Liver (tissue), 9 donors: ENCODE data around the gene LTBP4. TPM values are rescaled to one million over a fixed set of nuclear protein-coding genes. Genes with fewer than 3 reads are reported as not detected.

Experiments used
- DNase-seq: peaks from one replicate; pipeline ENCODE4 v3.0.0-alpha.2; 2017; ENCODE audit warnings: low spot score
- H3K27ac ChIP-seq, 2 donors: one replicate each; pipeline ENCODE4 v1.7.0; 2013; ENCODE audit warnings: inconsistent platforms in 2 of 2, low read length in 2 of 2, control low read depth in 1 of 2, low read depth in 1 of 2, mild to moderate bottlenecking in 1 of 2
- H3K27me3 ChIP-seq, 4 donors: one replicate each; pipeline versions ENCODE4 v1.6.1 to v1.7.0; 2013; ENCODE audit warnings: low read length in 3 of 4, inconsistent platforms in 1 of 4, mild to moderate bottlenecking in 1 of 4, moderate library complexity in 1 of 4; ENCODE audit not compliant: control insufficient read depth in 4 of 4, insufficient read depth in 4 of 4
- H3K36me3 ChIP-seq, 4 donors: one replicate each; pipeline versions ENCODE4 v1.6.1 to v1.7.0; 2013; ENCODE audit warnings: low read length in 3 of 4, mild to moderate bottlenecking in 3 of 4, low read depth in 1 of 4, moderate library complexity in 1 of 4; ENCODE audit not compliant: control insufficient read depth in 4 of 4, insufficient read depth in 3 of 4
- H3K4me1 ChIP-seq, 4 donors: one replicate each; pipeline versions ENCODE4 v1.6.1 to v1.7.0; 2013; ENCODE audit warnings: low read length in 3 of 4, mild to moderate bottlenecking in 3 of 4, moderate library complexity in 1 of 4; ENCODE audit not compliant: control insufficient read depth in 4 of 4, insufficient read depth in 4 of 4
- H3K4me3 ChIP-seq, 3 donors: one replicate each; pipeline versions ENCODE4 v1.6.1 to v1.7.0; 2013; ENCODE audit warnings: low read length in 3 of 3, control low read depth in 1 of 3, low read depth in 1 of 3, mild to moderate bottlenecking in 1 of 3
- H3K9ac ChIP-seq, 2 donors: one replicate each; pipeline ENCODE4 v1.7.0; 2013; ENCODE audit warnings: low read length in 2 of 2, mild to moderate bottlenecking in 2 of 2, moderate library complexity in 2 of 2, control low read depth in 1 of 2, low read depth in 1 of 2
- H3K9me3 ChIP-seq, 4 donors: one replicate each; pipeline versions ENCODE4 v1.6.1 to v1.7.0; 2013; ENCODE audit warnings: low read length in 3 of 4; ENCODE audit not compliant: control insufficient read depth in 4 of 4
- CTCF ChIP-seq: fragments of 150-350 bp; IDR thresholded peaks from 2 replicates; pipeline ENCODE4 v1.5.1; 2017; ENCODE audit warnings: improper control_type of control experiment, low read depth, low read length; ENCODE audit not compliant: missing input control
- FOXA1 ChIP-seq: IDR thresholded peaks from 2 replicates; pipeline ENCODE4 v1.6.1; 2016; ENCODE audit warnings: antibody characterized with exemption
- HNF4A ChIP-seq, 2 donors: conservative IDR thresholded peaks; 2 replicates each; pipeline ENCODE4 v1.6.1; 2016; ENCODE audit warnings: antibody characterized with exemption in 2 of 2, mild to moderate bottlenecking in 2 of 2
- NR2F2 ChIP-seq: IDR thresholded peaks from 2 replicates; pipeline ENCODE4 v1.6.1; 2016; ENCODE audit warnings: antibody characterized with exemption
- RAD21 ChIP-seq, 2 donors: IDR thresholded peaks; 2 replicates each; pipeline ENCODE4 v1.6.1; 2016; ENCODE audit warnings: antibody characterized with exemption in 2 of 2, mild to moderate bottlenecking in 2 of 2
- RXRA ChIP-seq, 2 donors: IDR thresholded peaks; 2 replicates each; pipeline ENCODE4 v1.6.1; 2017 to 2018; ENCODE audit warnings: antibody characterized with exemption in 2 of 2, mild to moderate bottlenecking in 1 of 2
- SP1 ChIP-seq: IDR thresholded peaks from 2 replicates; pipeline ENCODE4 v1.6.1; 2018; ENCODE audit warnings: antibody characterized with exemption, mild to moderate bottlenecking
- TAF1 ChIP-seq: conservative IDR thresholded peaks from 2 replicates; pipeline ENCODE4 v1.6.1; 2016; ENCODE audit warnings: antibody characterized with exemption, mild to moderate bottlenecking
- YY1 ChIP-seq: IDR thresholded peaks from 2 replicates; pipeline ENCODE4 v1.6.1; 2016; ENCODE audit warnings: antibody characterized with exemption, mild to moderate bottlenecking
- WGBS: extraction: QIAGEN DNeasy Blood & Tissue Kit; methylation state at CpG from one replicate; pipeline ENCODE4 v1.1.7; 2013; 5-methylcytosine and 5-hydroxymethylcytosine counted together
- polyA plus RNA-seq, 2 donors: library from polyadenylated mRNA; stranded (reverse) in 1 of 2; unstranded in 1 of 2; fragments of 200-250 nt in 1 of 2; fragments of >200 nt in 1 of 2; fragmentation: Nextera tagmentation in 1 of 2; extraction: Ambion mirVana in 1 of 2; gene quantifications; one replicate each; pipeline versions ENCODE4 v1.2.1 to v1.2.3, GENCODE V29; 2013 to 2015
- total RNA-seq, 2 donors: library from RNA; depleted of rRNA; stranded (reverse); fragments of >200 nt; gene quantifications; one replicate each; pipeline ENCODE4 v1.2.3, GENCODE V29; 2014
- TF ChIP-seq, protein P1 (sequence below): IDR thresholded peaks from 2 replicates; pipeline ENCODE4 v1.6.1; 2016; ENCODE audit warnings: antibody characterized with exemption
- TF ChIP-seq, protein P2 (sequence below): IDR thresholded peaks from 2 replicates; pipeline ENCODE4 v1.6.1; 2016; ENCODE audit warnings: antibody characterized with exemption
- TF ChIP-seq, protein P3 (sequence below): IDR thresholded peaks from 2 replicates; pipeline ENCODE4 v1.6.1; 2016; ENCODE audit warnings: antibody characterized with exemption
- TF ChIP-seq, protein P4 (sequence below): IDR thresholded peaks from 2 replicates; pipeline ENCODE4 v1.6.1; 2016; ENCODE audit warnings: antibody characterized with exemption, mild to moderate bottlenecking
- donor health status: healthy.
- donor health status: healthy.
- donor health status: healthy.
- donor health status: healthy.
- donor health status: healthy.

The LTBP4 gene
- total and polyA plus RNA-seq, 4 donors, result 9.6 to 28.7 (median 17.8) TPM

DNA sequence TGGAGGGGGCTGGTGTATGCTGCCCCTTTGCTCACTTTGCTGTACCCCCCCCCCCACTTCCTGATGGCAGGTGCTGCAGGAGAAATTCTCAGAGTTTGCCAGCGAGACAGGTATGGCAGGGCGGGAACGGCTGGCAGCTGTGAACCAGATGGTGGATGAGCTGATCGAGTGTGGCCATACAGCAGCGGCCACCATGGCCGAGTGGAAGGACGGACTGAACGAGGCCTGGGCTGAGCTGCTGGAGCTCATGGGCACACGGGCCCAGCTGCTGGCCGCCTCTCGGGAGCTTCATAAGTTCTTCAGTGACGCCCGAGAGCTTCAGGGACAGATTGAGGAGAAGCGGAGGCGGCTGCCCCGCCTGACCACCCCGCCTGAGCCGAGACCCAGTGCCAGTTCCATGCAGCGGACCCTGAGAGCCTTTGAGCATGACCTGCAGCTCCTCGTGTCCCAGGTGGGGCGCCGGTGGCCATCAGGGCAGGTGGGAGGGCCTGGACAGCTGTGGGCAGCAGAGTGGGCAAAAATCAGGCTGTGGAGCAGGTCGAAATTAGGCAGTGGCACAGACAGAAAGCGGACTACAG is 44.1 kb upstream of the LTBP4 start (continued):
- no peak for TF ChIP-seq CTCF
- TF ChIP-seq FOXA1, result no peak

GRCh38 chr19:40559394-40559793 is 41.8 kb upstream of the LTBP4 start:
- H3K4me3 ChIP-seq, result no peak overlapping the region
- H3K4me1 ChIP-seq, result no peaks in the 10 kb centered on the region
- no peak for DNase-seq
- no peaks in the 10 kb centered on the region for H3K9me3 ChIP-seq
- no peak for TF ChIP-seq RXRA (IDR thresholded peaks at IDR 0.05)
- TF ChIP-seq, protein P1, sequence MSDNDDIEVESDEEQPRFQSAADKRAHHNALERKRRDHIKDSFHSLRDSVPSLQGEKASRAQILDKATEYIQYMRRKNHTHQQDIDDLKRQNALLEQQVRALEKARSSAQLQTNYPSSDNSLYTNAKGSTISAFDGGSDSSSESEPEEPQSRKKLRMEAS, result no peak
- TF ChIP-seq TAF1, result no peak
- TF ChIP-seq SP1, result no peak
- no peak for TF ChIP-seq YY1
- no peak for TF ChIP-seq FOXA1
- no peak for TF ChIP-seq NR2F2
- TF ChIP-seq, protein P2, sequence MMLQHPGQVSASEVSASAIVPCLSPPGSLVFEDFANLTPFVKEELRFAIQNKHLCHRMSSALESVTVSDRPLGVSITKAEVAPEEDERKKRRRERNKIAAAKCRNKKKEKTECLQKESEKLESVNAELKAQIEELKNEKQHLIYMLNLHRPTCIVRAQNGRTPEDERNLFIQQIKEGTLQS, result no peak
- TF ChIP-seq RAD21 (IDR thresholded peaks at IDR 0.05), result no peak
- TF ChIP-seq, protein P3, sequence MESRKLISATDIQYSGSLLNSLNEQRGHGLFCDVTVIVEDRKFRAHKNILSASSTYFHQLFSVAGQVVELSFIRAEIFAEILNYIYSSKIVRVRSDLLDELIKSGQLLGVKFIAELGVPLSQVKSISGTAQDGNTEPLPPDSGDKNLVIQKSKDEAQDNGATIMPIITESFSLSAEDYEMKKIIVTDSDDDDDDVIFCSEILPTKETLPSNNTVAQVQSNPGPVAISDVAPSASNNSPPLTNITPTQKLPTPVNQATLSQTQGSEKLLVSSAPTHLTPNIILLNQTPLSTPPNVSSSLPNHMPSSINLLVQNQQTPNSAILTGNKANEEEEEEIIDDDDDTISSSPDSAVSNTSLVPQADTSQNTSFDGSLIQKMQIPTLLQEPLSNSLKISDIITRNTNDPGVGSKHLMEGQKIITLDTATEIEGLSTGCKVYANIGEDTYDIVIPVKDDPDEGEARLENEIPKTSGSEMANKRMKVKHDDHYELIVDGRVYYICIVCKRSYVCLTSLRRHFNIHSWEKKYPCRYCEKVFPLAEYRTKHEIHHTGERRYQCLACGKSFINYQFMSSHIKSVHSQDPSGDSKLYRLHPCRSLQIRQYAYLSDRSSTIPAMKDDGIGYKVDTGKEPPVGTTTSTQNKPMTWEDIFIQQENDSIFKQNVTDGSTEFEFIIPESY, result no peak
- TF ChIP-seq, protein P4, sequence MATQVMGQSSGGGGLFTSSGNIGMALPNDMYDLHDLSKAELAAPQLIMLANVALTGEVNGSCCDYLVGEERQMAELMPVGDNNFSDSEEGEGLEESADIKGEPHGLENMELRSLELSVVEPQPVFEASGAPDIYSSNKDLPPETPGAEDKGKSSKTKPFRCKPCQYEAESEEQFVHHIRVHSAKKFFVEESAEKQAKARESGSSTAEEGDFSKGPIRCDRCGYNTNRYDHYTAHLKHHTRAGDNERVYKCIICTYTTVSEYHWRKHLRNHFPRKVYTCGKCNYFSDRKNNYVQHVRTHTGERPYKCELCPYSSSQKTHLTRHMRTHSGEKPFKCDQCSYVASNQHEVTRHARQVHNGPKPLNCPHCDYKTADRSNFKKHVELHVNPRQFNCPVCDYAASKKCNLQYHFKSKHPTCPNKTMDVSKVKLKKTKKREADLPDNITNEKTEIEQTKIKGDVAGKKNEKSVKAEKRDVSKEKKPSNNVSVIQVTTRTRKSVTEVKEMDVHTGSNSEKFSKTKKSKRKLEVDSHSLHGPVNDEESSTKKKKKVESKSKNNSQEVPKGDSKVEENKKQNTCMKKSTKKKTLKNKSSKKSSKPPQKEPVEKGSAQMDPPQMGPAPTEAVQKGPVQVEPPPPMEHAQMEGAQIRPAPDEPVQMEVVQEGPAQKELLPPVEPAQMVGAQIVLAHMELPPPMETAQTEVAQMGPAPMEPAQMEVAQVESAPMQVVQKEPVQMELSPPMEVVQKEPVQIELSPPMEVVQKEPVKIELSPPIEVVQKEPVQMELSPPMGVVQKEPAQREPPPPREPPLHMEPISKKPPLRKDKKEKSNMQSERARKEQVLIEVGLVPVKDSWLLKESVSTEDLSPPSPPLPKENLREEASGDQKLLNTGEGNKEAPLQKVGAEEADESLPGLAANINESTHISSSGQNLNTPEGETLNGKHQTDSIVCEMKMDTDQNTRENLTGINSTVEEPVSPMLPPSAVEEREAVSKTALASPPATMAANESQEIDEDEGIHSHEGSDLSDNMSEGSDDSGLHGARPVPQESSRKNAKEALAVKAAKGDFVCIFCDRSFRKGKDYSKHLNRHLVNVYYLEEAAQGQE, result no peak
- TF ChIP-seq HNF4A (conservative IDR thresholded peaks at IDR 0.05), result no peak
- peaks cover 0 to 4% (median 0%) of the 10 kb centered on the region in 4 donors for H3K27me3 ChIP-seq
- H3K36me3 ChIP-seq, result no peaks in the 10 kb centered on the region
- 85% methylated on average over 3 of the region's 3 CpGs for WGBS
- no peak overlapping the region for H3K9ac ChIP-seq
- H3K27ac ChIP-seq, result no peak overlapping the region
